Cardiac fibroblast (primary cell): ENCODE results near the gene CAPZA1.

Experiments used
- DNase-seq, 2 donors: peaks; one replicate each; pipeline versions ENCODE4 v3.0.0 to v3.0.0-alpha.2; 2010; ENCODE audit warnings: low read depth in 2 of 2
- H3K4me3 ChIP-seq, 2 donors: replicated peaks in 1 of 2; 1 replicate in 1 of 2; 2 replicates in 1 of 2; pipeline ENCODE4 v1.5.1; 2011; ENCODE audit warnings: low read depth in 2 of 2, low read length in 2 of 2, mild to moderate bottlenecking in 2 of 2, moderate library complexity in 1 of 2
- TF ChIP-seq, protein P1 (sequence below): IDR thresholded peaks from one replicate; pipeline ENCODE4 v1.5.1; 2011; ENCODE audit warnings: low read depth, mild to moderate bottlenecking, low read length, inconsistent platforms

The CAPZA1 gene

GRCh38 chr1:112698366-112699310 is 79.0 kb downstream of the CAPZA1 start:
- H3K4me3 ChIP-seq, result no peak overlapping the region
- peak in 1 of 2 donors; percentile 14 for DNase-seq
- TF ChIP-seq, protein P1, sequence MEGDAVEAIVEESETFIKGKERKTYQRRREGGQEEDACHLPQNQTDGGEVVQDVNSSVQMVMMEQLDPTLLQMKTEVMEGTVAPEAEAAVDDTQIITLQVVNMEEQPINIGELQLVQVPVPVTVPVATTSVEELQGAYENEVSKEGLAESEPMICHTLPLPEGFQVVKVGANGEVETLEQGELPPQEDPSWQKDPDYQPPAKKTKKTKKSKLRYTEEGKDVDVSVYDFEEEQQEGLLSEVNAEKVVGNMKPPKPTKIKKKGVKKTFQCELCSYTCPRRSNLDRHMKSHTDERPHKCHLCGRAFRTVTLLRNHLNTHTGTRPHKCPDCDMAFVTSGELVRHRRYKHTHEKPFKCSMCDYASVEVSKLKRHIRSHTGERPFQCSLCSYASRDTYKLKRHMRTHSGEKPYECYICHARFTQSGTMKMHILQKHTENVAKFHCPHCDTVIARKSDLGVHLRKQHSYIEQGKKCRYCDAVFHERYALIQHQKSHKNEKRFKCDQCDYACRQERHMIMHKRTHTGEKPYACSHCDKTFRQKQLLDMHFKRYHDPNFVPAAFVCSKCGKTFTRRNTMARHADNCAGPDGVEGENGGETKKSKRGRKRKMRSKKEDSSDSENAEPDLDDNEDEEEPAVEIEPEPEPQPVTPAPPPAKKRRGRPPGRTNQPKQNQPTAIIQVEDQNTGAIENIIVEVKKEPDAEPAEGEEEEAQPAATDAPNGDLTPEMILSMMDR, result no peak

DNA sequence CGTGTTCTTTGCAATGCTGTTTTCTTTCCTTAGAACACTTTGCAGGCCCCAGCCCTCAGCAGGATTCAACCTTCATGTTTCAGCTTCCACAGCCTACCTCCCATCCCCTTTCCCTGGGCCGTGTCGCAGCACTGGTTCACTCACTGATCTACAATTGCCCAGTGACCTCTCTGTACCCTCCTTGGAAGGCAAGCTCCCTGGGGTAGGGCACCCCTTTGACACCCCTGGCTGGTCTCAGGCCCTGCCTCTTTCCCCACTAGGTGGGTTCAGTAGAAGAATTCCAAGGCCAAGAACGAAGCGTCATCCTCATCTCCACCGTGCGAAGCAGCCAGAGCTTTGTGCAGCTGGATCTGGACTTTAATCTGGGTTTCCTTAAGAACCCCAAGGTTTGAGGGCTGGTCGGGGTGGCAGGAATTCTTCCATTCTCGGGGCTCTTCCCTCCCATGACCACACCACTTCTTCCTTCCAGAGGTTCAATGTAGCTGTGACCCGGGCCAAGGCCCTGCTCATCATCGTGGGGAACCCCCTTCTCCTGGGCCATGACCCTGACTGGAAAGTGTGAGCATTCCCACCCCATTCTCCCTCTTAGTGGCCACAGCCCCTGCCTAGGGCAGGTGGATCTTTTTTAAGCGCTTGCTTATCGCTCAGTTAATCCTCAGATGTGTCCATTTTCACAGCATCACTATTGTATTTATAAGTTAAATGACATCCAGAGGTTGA is 80.0 kb downstream of the CAPZA1 start:
- no peak overlapping the region for H3K4me3 ChIP-seq
- TF ChIP-seq, protein P1, result no peak
- DNase-seq, result no peak

DNA sequence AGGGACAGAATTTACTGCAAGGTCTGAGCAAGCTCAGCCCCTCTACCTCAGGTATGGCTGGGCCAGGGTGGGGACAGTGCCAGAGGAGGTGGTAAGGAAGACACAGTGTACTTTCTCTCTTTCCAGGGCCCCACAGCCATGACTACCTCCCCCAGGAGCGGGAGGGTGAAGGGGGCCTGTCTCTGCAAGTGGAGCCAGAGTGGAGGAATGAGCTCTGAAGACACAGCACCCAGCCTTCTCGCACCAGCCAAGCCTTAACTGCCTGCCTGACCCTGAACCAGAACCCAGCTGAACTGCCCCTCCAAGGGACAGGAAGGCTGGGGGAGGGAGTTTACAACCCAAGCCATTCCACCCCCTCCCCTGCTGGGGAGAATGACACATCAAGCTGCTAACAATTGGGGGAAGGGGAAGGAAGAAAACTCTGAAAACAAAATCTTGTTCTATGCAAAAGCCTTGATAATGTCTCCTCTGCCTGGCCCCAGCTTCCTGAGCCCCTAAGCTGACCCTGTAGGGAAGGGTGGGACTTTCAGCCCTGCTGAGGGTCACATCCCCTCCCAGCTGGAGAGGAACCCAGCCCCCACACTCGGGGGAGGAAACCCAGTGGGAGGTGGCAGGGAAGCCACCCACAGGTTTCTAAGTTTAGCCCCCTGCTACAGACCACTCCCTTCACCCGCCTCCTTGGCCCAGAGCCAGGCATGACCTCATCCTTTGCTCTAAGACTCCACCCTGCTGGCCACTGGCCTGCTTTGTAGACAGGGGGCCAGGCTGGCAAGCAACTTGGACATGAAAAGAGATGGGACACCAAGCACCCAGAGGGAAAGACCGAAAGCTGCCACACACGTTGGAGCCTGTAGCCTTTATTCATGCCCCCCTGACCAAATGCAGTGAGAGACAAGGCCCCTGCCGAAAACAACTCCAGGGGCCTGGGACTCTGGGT is 80.9 kb downstream of the CAPZA1 start:
- H3K4me3 ChIP-seq, result no peak overlapping the region
- DNase-seq, result peak; percentile 97 to 98
- TF ChIP-seq, protein P1, result peak; percentile 12

DNA sequence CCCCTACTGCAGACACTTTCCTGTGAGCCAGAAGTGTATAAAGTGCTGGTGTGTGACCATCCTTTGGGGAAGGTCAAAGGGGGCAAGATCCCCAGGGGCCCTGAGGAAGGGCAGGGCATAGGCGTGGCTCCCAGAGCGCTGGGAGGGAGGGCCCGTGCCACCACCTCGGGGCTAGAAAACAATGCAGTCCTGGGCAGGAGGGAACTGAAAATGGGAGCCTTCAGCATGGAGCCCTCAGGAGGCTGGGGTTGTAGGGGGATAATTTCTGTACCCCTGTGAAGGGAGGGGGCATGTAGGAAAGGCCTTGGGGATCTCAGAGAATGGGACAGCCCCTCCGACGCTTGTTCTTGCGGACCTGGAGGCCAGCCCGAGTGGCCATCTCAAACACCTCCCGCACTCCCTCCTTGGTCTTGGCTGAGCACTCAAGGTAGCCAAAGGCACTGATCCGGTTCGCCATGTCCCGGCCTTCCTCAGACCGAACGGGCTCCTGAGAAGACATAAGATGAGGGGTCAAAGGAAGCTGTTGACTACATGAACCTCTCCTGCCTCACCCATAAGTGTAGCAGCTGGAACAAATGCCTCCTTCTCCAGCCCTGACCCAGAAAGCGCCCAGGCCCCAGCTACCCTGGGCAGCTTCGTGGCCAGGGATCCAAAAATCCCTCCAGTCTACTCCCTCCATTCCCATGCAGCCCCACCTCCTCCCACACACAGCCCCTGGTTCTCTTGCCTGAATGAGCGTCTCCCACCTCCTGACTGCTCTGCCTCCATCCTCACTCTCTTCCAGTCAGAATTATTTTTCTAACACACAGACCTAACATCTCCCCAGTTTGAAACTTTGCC is 81.8 kb downstream of the CAPZA1 start:
- H3K4me3 ChIP-seq, result no peak overlapping the region
- TF ChIP-seq, protein P1, result no peak
- DNase-seq, result no peak

DNA sequence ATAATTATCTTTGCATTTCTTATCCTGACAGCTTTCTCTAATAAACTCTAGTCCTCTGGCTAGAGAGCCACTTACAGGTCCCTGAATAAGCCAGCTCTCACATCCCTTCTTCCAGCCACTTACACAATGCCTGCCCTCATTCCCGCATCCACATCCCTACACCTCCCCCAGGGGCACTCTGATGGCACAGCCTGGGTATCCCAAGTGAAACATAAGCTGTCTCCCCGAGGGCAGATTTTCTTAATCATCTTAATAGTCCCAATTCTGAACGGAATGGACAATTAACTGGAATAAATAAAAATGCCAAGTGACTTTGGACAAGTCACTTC is 82.4 kb downstream of the CAPZA1 start:
- TF ChIP-seq, protein P1, result no peak
- DNase-seq, result no peak
- H3K4me3 ChIP-seq, result no peak overlapping the region
